ENCODE data around the gene TTLL4. TPM values are rescaled to one million over a fixed set of nuclear protein-coding genes. Genes with fewer than 3 reads are reported as not detected.

The TTLL4 gene
- total RNA-seq, 1 experiment from 2014 or later, result 33.6 TPM

DNA sequence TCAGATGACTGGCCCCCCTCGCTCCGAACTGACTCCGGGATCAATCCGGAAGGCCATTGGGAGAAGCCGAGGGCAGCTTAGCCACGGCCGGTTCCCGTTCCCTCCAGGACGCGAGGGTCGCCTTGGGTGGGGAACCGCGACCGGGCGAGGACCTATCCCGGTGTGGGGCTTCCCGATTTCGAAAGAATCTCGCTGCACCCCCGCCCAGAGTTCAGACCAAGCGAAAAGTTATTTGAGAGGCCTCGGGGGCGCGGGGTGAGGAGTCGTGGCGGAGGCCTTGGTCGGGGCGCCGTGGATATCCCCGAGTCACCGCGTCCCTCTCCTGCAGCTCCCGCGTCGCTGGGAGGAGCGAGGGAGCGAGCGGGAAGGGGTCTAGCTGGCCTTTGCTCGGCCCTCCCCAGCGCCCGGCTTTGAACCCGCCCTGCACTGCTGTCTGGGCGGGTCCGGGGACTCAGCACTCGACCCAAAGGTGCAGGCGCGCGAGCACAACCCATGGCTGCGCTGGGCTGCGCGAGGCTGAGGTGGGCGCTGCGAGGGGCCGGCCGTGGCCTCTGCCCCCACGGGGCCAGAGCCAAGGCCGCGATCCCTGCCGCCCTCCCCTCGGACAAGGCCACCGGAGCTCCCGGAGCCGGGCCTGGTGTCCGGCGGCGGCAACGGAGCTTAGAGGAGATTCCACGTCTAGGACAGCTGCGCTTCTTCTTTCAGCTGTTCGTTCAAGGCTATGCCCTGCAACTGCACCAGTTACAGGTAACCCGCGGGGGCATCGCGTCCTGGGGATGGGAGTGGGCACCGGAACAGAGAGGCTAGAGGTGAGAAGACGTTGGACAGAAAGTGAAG is 71.3 kb downstream of the TTLL4 start, which contains the start of gene CYP27A1:
Gene CYP27A1 (plus strand): TSS at position 457 of the 837 bp plus-strand sequence. CDS start 36 bp downstream, at position 493.
- H3K27me3 Mint-ChIP-seq (ENCODE audit: insufficient read depth, unreplicated experiment), result no peaks in the 10 kb centered on the region
- no peak within 1 kb of the TSS for H3K27ac Mint-ChIP-seq (ENCODE audit: low read depth, unreplicated experiment)
- no peaks in the 10 kb centered on the region for H3K36me3 Mint-ChIP-seq (ENCODE audit: insufficient read depth, unreplicated experiment)
- POLR2A ChIA-PET, result interaction anchor here (1.0 kb wide), 1 partner anchor 8 kb away, joined by 3 read pairs; no protein-coding TSS in a partner anchor
- H3K4me1 Mint-ChIP-seq (ENCODE audit: insufficient read depth, unreplicated experiment), result no peaks in the 10 kb centered on the region
- intact Hi-C loops (cut with micrococcal nuclease), result no loop called here
- no TSS peak for BruUV-seq (replicated peaks)
- CTCF ChIA-PET, result no interaction called here
- TF ChIP-seq, protein P1, sequence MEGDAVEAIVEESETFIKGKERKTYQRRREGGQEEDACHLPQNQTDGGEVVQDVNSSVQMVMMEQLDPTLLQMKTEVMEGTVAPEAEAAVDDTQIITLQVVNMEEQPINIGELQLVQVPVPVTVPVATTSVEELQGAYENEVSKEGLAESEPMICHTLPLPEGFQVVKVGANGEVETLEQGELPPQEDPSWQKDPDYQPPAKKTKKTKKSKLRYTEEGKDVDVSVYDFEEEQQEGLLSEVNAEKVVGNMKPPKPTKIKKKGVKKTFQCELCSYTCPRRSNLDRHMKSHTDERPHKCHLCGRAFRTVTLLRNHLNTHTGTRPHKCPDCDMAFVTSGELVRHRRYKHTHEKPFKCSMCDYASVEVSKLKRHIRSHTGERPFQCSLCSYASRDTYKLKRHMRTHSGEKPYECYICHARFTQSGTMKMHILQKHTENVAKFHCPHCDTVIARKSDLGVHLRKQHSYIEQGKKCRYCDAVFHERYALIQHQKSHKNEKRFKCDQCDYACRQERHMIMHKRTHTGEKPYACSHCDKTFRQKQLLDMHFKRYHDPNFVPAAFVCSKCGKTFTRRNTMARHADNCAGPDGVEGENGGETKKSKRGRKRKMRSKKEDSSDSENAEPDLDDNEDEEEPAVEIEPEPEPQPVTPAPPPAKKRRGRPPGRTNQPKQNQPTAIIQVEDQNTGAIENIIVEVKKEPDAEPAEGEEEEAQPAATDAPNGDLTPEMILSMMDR (IDR thresholded peaks at IDR 0.05; ENCODE audit: unreplicated experiment), result no peak
- no peak for DNase-seq (ENCODE audit: unreplicated experiment)
- peaks cover 7% of the 10 kb centered on the region for H3K9me3 Mint-ChIP-seq (ENCODE audit: unreplicated experiment)
- H3K4me3 Mint-ChIP-seq (ENCODE audit: unreplicated experiment), result no peak within 1 kb of the TSS

DNA sequence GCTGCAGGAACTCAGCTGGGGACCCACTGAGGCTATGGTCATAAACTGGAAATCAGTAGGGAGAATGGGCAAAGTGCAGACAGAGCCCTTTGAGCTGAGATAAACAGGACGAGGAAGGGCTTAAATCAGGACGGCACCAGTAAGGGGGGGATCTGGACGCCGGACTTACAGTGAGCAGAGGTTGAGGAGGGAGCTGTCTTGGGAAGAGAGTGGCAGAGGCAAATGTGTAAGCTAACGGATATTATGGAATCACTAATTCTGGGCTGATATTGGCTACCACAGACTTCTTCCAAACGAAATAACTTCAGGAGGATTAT is 71.9 kb downstream of the TTLL4 start:
- Mint-ChIP-seq H3K4me3 (ENCODE audit: unreplicated experiment) (no peak overlapping the region), H3K9me3 (ENCODE audit: unreplicated experiment) (peaks cover 2% of the 10 kb centered on the region), H3K36me3 (ENCODE audit: insufficient read depth, unreplicated experiment) (no peaks in the 10 kb centered on the region), H3K27ac (ENCODE audit: low read depth, unreplicated experiment) (no peak overlapping the region), H3K4me1 (ENCODE audit: insufficient read depth, unreplicated experiment) (no peaks in the 10 kb centered on the region), H3K27me3 (ENCODE audit: insufficient read depth, unreplicated experiment) (no peaks in the 10 kb centered on the region)
- no peak for DNase-seq (ENCODE audit: unreplicated experiment)
- POLR2A ChIA-PET, result no interaction called here
- TF ChIP-seq, protein P1 (IDR thresholded peaks at IDR 0.05; ENCODE audit: unreplicated experiment), result no peak
- intact Hi-C loops (cut with micrococcal nuclease), result no loop called here
- CTCF ChIA-PET, result no interaction called here
- no TSS peak for BruUV-seq (replicated peaks)

DNA sequence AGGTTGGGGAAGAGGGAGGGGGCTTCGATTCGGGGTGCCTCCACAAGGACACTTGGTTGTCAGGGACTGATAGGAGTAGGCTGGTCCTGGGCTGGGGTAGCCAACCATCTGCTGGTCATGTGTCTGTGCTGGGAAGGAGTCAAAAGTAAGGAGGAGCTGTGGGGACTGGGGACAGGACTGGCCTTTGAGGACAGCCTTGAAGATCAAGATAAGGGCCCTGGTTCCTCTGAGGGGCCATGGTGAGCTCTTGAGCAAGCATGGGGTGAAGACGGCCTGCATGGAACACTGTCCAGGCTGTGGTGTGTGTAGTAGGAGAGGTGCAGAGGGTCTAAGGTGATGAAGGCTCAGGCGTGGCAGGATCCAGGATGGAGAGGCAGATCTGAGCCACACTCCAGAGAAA is 73.1 kb downstream of the TTLL4 start:
- Mint-ChIP-seq H3K27ac (ENCODE audit: low read depth, unreplicated experiment) (no peak overlapping the region), H3K4me1 (ENCODE audit: insufficient read depth, unreplicated experiment) (no peaks in the 10 kb centered on the region), H3K4me3 (ENCODE audit: unreplicated experiment) (no peak overlapping the region), H3K27me3 (ENCODE audit: insufficient read depth, unreplicated experiment) (no peaks in the 10 kb centered on the region), H3K9me3 (ENCODE audit: unreplicated experiment) (no peaks in the 10 kb centered on the region), H3K36me3 (ENCODE audit: insufficient read depth, unreplicated experiment) (no peaks in the 10 kb centered on the region)
- ChIA-PET POLR2A (no interaction called here), CTCF (no interaction called here)
- no TSS peak for BruUV-seq (replicated peaks)
- intact Hi-C loops (cut with micrococcal nuclease), result no loop called here
- no peak for DNase-seq (ENCODE audit: unreplicated experiment)
- TF ChIP-seq, protein P1 (IDR thresholded peaks at IDR 0.05; ENCODE audit: unreplicated experiment), result no peak

DNA sequence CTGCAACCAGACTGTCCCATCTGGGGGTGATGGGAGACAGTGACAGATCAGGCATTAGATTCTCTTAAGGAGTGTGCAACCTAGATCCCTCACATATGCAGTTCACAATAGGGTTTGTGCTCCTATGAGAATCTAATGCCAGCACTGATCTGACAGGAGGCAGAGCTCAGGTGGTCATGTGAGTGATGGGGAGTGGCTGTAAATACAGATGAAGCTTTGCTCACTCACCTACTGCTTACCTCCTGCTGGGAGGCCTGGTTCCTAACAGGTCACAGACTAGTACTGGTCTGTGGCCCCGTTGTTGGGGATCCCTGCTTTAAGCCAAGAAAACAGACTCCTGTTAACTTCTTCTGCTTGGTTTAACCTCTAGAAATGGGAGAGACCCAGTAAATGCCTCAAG is 74.5 kb downstream of the TTLL4 start:
- Mint-ChIP-seq H3K27ac (ENCODE audit: low read depth, unreplicated experiment) (no peak overlapping the region), H3K36me3 (ENCODE audit: insufficient read depth, unreplicated experiment) (no peaks in the 10 kb centered on the region), H3K9me3 (ENCODE audit: unreplicated experiment) (no peaks in the 10 kb centered on the region), H3K4me3 (ENCODE audit: unreplicated experiment) (no peak overlapping the region), H3K27me3 (ENCODE audit: insufficient read depth, unreplicated experiment) (no peaks in the 10 kb centered on the region), H3K4me1 (ENCODE audit: insufficient read depth, unreplicated experiment) (no peaks in the 10 kb centered on the region)
- intact Hi-C loops (cut with micrococcal nuclease), result no loop called here
- CTCF ChIA-PET, result no interaction called here
- no TSS peak for BruUV-seq (replicated peaks)
- POLR2A ChIA-PET, result interaction anchor here (0.6 kb wide), 1 partner anchor 66 kb away, joined by 5 read pairs; no protein-coding TSS in a partner anchor
- TF ChIP-seq, protein P1 (IDR thresholded peaks at IDR 0.05; ENCODE audit: unreplicated experiment), result no peak
- DNase-seq (ENCODE audit: unreplicated experiment), result no peak
